HEK293 (cell line): Measurements from ENCODE around the gene PRAC2.

Source experiments
- BCL11A ChIP-seq: fragments of 450-650 bp; formaldehyde crosslinking; IDR thresholded peaks from 2 replicates; pipeline ENCODE4 v1.5.1; 2016; ENCODE audit warnings: low read depth, missing biosample characterization, missing genetic modification characterization
- HIC1 ChIP-seq: fragments of 450-650 bp; formaldehyde crosslinking; IDR thresholded peaks from 2 replicates; pipeline ENCODE4 v1.5.1; 2016; ENCODE audit warnings: missing biosample characterization, missing genetic modification characterization
- HOXA7 ChIP-seq: sonication (generic); formaldehyde crosslinking; IDR thresholded peaks from 2 replicates; pipeline ENCODE4 v1.8.1; 2022; ENCODE audit warnings: missing genetic modification reagents, borderline replicate concordance
- KLF1 ChIP-seq: fragments of 450-650 bp; formaldehyde crosslinking; IDR thresholded peaks from 2 replicates; pipeline ENCODE4 v1.5.1; 2016; ENCODE audit warnings: missing biosample characterization, missing genetic modification characterization
- KLF16 ChIP-seq: fragments of 450-650 bp; formaldehyde crosslinking; IDR thresholded peaks from 2 replicates; pipeline ENCODE4 v1.5.1; 2017; ENCODE audit warnings: missing biosample characterization, missing genetic modification characterization
- KLF7 ChIP-seq: fragments of 450-650 bp; formaldehyde crosslinking; IDR thresholded peaks from 2 replicates; pipeline ENCODE4 v1.5.1; 2016; ENCODE audit warnings: missing biosample characterization, missing genetic modification characterization, borderline replicate concordance
- KLF9 ChIP-seq: fragments of 450-650 bp; formaldehyde crosslinking; IDR thresholded peaks from 2 replicates; pipeline ENCODE4 v1.5.1; 2016; ENCODE audit warnings: missing biosample characterization, missing genetic modification characterization, low read depth
- OVOL3 ChIP-seq: fragments of 450-650 bp; formaldehyde crosslinking; IDR thresholded peaks from 2 replicates; pipeline ENCODE4 v1.5.1; 2016; ENCODE audit warnings: missing biosample characterization, missing genetic modification characterization
- PRDM10 ChIP-seq: fragments of 450-650 bp; formaldehyde crosslinking; IDR thresholded peaks from 2 replicates; pipeline ENCODE4 v1.5.1; 2016; ENCODE audit warnings: missing biosample characterization, missing genetic modification characterization
- RBAK ChIP-seq: fragments of 450-650 bp; formaldehyde crosslinking; IDR thresholded peaks from 2 replicates; pipeline ENCODE4 v1.5.1; 2016; ENCODE audit warnings: missing biosample characterization, missing genetic modification characterization
- SCRT2 ChIP-seq: fragments of 450-650 bp; formaldehyde crosslinking; IDR thresholded peaks from 2 replicates; pipeline ENCODE4 v1.5.1; 2016; ENCODE audit warnings: missing biosample characterization, missing genetic modification characterization
- ZBTB20 ChIP-seq: fragments of 450-650 bp; formaldehyde crosslinking; IDR thresholded peaks from 2 replicates; pipeline ENCODE4 v1.5.1; 2016; ENCODE audit warnings: missing biosample characterization, missing genetic modification characterization
- ZBTB21 ChIP-seq: fragments of 450-650 bp; formaldehyde crosslinking; IDR thresholded peaks from 2 replicates; pipeline ENCODE4 v1.5.1; 2017; ENCODE audit warnings: missing biosample characterization, missing genetic modification characterization
- ZBTB26 ChIP-seq: fragments of 450-650 bp; formaldehyde crosslinking; optimal IDR thresholded peaks from 2 replicates; pipeline ENCODE3; 2016; ENCODE audit warnings: missing biosample characterization, mild to moderate bottlenecking, missing genetic modification characterization
- ZBTB6 ChIP-seq: fragments of 450-650 bp; formaldehyde crosslinking; IDR thresholded peaks from 2 replicates; pipeline ENCODE4 v1.5.1; 2017; ENCODE audit warnings: missing biosample characterization, missing genetic modification characterization
- ZFP41 ChIP-seq: fragments of 450-650 bp; formaldehyde crosslinking; IDR thresholded peaks from 2 replicates; pipeline ENCODE4 v1.5.1; 2016; ENCODE audit warnings: missing biosample characterization, missing genetic modification characterization, borderline replicate concordance
- ZNF121 ChIP-seq: fragments of 450-650 bp; formaldehyde crosslinking; IDR thresholded peaks from 2 replicates; pipeline ENCODE4 v1.5.1; 2016; ENCODE audit warnings: missing biosample characterization, missing genetic modification characterization
- ZNF175 ChIP-seq: fragments of 450-650 bp; formaldehyde crosslinking; IDR thresholded peaks from 2 replicates; pipeline ENCODE4 v1.5.1; 2016; ENCODE audit warnings: missing biosample characterization, missing genetic modification characterization
- ZNF221 ChIP-seq: fragments of 450-650 bp; formaldehyde crosslinking; IDR thresholded peaks from 2 replicates; pipeline ENCODE4 v1.5.1; 2017; ENCODE audit warnings: missing biosample characterization, missing genetic modification characterization, borderline replicate concordance
- ZNF223 ChIP-seq: fragments of 450-650 bp; formaldehyde crosslinking; IDR thresholded peaks from 2 replicates; pipeline ENCODE4 v1.5.1; 2016; ENCODE audit warnings: missing biosample characterization, missing genetic modification characterization
- ZNF239 ChIP-seq: fragments of 450-650 bp; formaldehyde crosslinking; IDR thresholded peaks from 2 replicates; pipeline ENCODE4 v1.5.1; 2016; ENCODE audit warnings: missing biosample characterization, missing genetic modification characterization
- ZNF311 ChIP-seq: fragments of 450-650 bp; formaldehyde crosslinking; IDR thresholded peaks from 2 replicates; pipeline ENCODE4 v1.5.1; 2017; ENCODE audit warnings: missing biosample characterization, missing genetic modification characterization, borderline replicate concordance
- ZNF394 ChIP-seq: fragments of 450-650 bp; formaldehyde crosslinking; IDR thresholded peaks from 2 replicates; pipeline ENCODE4 v1.5.1; 2016; ENCODE audit warnings: missing biosample characterization, missing genetic modification characterization, mild to moderate bottlenecking, moderate library complexity, borderline replicate concordance
- ZNF473 ChIP-seq: fragments of 450-650 bp; formaldehyde crosslinking; IDR thresholded peaks from 2 replicates; pipeline ENCODE4 v1.5.1; 2017; ENCODE audit warnings: missing biosample characterization, missing genetic modification characterization
- ZNF561 ChIP-seq: fragments of 450-650 bp; IDR thresholded peaks from 2 replicates; pipeline ENCODE4 v1.5.1; 2018; ENCODE audit warnings: missing biosample characterization, missing genetic modification characterization, borderline replicate concordance
- ZNF596 ChIP-seq: fragments of 450-650 bp; IDR thresholded peaks from 2 replicates; pipeline ENCODE4 v1.5.0; 2018; ENCODE audit warnings: missing biosample characterization, mild to moderate bottlenecking, missing genetic modification characterization, moderate library complexity
- ZNF768 ChIP-seq: fragments of 450-650 bp; formaldehyde crosslinking; IDR thresholded peaks from 2 replicates; pipeline ENCODE4 v1.5.1; 2018; ENCODE audit warnings: missing biosample characterization, mild to moderate bottlenecking, missing genetic modification characterization
- ZSCAN18 ChIP-seq: fragments of 450-650 bp; formaldehyde crosslinking; IDR thresholded peaks from 2 replicates; pipeline ENCODE4 v1.5.1; 2016; ENCODE audit warnings: missing biosample characterization, missing genetic modification characterization

PRAC2 gene

GRCh38 chr17:48678141-48678971 lies 44.6 kb upstream of the PRAC2 start (continued):
- TF ChIP-seq PRDM10 (tag by site-specific recombination), result no peak
- no peak for TF ChIP-seq KLF9 (tag by site-specific recombination)
- TF ChIP-seq RBAK, result no peak
- no peak for TF ChIP-seq HOXA7 (CRISPR knock-in tag)
- TF ChIP-seq KLF7 (tag by site-specific recombination), result no peak
- no peak for TF ChIP-seq ZNF121 (tag by site-specific recombination)
- no peak for TF ChIP-seq ZNF221 (tag by site-specific recombination)
- no peak for TF ChIP-seq ZBTB21 (tag by site-specific recombination)
- no peak for TF ChIP-seq ZNF596 (tag by site-specific recombination)
- no peak; the same call in 1 of the 2 replicates for TF ChIP-seq BCL11A (tag by site-specific recombination)
- TF ChIP-seq ZBTB20 (tag by site-specific recombination), result peak; percentile 34
- no peak for TF ChIP-seq ZNF311
- TF ChIP-seq HIC1 (tag by site-specific recombination), result no peak
- no peak for TF ChIP-seq ZNF239 (tag by site-specific recombination)
- TF ChIP-seq ZNF223 (tag by site-specific recombination), result no peak
- no peak for TF ChIP-seq ZNF473 (tag by site-specific recombination)
- no peak for TF ChIP-seq ZNF175
- no peak; the same call in 1 of the 2 replicates for TF ChIP-seq ZNF768 (tag by site-specific recombination)
- TF ChIP-seq ZSCAN18 (tag by site-specific recombination), result no peak
- TF ChIP-seq ZBTB6 (tag by site-specific recombination), result no peak
- TF ChIP-seq ZBTB26 (tag by site-specific recombination), result peak; percentile 24
- TF ChIP-seq KLF16, result no peak
- no peak for TF ChIP-seq ZFP41 (tag by site-specific recombination)
- TF ChIP-seq ZNF394 (tag by site-specific recombination), result no peak; the same call in 1 of the 2 replicates
- TF ChIP-seq ZNF561, result no peak; the same call in 1 of the 2 replicates
- no peak for TF ChIP-seq KLF1 (tag by site-specific recombination)
- TF ChIP-seq OVOL3 (tag by site-specific recombination), result no peak
- TF ChIP-seq SCRT2, result no peak
